ENCODE results near the gene NXPH1.

The NXPH1 gene

DNA sequence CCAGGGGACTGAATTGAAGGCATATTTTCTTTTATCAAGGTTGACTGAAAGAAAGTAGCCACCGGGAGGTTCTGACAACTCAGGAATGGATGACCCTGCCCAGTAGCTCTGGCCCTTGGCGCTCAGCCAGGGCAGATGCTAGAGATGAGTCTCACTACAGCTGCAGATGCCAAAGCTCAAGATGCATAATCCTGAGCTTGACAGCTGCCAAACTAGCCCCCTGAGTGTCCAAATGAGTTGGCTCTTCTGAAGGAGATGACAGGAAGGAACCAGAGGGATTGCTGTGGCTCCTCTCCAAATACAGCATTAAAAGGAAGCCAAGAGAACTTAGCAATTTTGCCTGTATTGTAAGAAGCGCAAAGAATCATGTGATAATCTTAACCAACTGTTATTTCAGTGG, 78.4 kb downstream of the NXPH1 start:
- no peak for DNase-seq

DNA sequence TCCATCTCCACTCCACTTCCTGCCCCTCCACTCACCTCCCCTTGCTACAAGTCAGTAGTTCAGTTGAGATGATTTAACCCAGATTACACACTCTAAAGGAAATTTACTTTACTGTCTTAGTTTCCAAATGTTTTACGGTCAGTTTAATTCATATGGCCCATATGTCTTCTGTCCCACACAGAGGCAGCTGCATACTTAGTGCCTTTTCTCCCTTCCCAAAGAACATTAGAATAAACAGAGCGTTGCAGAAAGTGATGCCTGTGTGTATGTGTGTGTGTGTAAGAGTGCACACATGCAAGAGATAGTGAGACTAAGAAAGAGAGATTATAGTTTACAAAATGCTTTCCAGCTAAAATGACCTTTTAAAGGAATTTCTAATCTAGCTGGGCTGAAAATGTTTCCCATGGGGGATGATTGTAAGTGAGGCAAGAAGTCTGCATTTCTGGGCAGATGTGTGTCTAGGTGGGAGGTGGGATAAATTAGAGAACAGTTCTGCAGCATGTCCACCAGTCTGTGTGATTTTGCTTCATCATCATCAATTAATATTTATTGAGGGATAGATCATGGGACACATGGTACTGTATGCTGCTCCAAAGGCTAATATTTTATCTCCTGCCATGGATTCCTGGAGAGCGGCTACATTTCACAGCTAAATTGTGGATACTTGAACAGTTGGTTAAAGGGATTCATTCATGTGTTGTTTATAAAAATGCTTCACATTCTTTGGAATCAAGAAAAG, 81.5 kb downstream of the NXPH1 start:
- DNase-seq: no peak

GRCh38 chr7:8515640-8516185, 82.3 kb downstream of the NXPH1 start:
- DNase-seq: no peak

GRCh38 chr7:8516976-8517375, 83.6 kb downstream of the NXPH1 start:
- no peak for DNase-seq

DNA sequence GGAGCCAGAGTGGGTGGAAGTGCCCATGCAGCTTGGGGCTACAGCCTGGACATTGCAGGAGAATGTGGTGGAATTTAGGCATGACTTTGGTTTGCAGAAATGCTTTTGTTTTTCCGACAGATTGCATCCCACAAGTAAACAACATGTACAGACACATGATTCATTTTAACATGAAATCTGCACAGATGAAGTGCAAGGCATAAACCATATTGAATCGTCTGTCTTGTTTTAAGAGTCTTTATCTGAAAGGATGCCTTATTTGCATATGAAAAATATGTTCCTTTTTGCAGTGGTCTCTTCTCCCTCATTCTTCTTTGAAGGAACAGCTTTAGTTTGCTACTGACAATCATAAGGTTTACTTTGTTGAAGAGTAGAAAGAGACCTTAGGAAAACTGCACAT, 94.9 kb downstream of the NXPH1 start:
- DNase-seq: no peak

DNA sequence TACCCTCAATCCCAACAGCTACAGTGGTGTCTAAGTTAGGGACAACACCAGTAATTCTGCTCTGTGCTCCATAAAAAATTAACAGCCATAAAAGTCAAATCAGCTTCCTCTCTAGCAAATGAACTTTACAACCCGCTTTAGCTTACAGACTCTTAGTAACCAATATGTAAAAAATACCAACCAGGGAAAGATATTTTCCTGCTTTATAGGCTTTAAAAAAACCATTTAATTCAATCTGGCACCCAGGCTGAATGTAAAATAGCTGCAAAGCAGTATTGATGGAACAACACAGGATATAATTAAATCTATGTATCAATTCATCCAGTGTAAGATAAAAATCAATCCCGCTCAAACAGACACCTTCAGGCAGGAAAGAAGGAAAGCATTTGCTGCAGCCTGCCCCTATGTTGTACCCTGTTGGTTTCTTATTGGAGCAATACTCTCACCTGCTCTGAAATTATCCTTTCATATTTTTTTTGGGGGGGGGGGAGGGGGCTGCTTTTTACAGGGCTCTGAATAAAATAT, 98.6 kb downstream of the NXPH1 start:
- no peak for DNase-seq

DNA sequence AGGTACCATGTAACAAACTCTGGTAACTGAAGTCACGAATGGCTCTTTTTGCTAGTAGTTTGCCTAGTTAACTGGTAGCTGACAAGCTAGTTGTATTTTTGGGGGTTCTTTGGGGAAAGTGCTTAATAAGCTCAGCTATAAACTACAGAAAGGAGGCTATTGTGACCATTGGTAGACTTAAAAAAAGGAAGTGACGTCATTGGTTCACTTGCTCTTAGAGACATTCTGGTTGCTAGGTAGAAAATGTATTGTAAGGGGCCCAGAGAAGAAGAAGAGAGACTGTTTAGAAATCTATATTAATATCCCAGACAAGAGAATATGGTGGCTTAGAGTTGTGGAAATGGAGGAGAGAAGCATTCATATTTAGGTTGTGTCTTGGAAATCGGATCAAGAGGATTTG, 103.0 kb downstream of the NXPH1 start:
- no peak for DNase-seq

GRCh38 chr7:8549046-8549445, 115.6 kb downstream of the NXPH1 start:
- no peak for DNase-seq

DNA sequence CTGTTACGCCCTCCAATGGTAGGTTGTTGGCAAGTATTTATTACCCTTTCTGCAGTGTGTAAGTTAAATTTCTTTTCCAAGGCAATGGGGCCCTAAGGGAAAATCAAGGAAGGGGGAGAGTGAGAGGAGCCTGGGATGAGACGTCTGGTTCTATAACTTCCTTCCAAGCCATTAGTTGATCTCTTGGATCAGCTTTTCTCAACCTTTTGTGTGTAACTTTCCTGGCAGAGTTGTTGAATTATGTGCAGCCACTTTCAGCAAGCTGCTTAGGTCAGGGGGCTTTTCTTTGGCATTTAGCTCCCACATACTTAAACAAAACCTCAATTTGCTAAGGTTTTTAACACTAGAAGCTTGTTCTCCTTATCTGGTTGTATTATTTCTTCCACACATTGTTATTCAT, 127.1 kb downstream of the NXPH1 start:
- no peak for DNase-seq

DNA sequence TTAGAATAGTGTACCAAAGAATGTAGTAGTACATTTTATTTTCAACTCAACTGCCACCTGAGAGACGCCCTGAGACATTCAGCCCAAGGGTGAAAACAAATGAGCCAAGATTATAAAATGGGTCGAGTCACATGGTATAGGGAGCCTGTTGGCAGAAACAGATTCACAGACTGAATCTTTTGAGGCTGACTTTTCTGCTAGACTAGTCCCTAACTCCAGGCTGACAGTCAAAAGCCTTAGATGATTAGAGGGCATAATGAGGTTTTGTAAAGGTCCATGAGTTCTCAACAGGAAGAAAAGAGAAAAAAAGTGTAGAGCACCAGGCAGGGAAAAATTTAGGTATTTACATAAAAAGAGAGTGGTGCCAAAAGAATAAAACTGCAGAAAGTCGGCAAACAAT, 128.0 kb downstream of the NXPH1 start:
- no peak for DNase-seq

DNA sequence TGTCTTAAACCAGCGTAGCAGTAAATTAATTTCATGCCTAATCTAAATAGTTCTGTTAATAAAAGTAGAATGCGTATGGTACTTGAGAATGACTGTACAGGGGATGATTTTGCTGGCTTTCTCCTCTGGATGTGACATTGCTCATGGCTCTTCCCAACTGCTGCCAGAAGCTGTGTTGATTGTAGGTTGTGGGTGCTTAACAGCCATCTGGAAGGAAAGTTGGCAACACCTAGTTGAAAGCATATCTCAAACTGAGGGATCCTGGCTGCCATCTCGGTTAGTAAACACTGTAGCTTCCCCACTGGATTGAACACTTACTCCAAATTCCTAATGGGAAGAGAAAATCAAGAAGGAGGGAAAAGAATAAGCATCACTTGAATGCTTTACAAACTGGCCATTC, 130.9 kb downstream of the NXPH1 start:
- DNase-seq: no peak

GRCh38 chr7:8566016-8566415, 132.6 kb downstream of the NXPH1 start:
- DNase-seq: no peak

DNA sequence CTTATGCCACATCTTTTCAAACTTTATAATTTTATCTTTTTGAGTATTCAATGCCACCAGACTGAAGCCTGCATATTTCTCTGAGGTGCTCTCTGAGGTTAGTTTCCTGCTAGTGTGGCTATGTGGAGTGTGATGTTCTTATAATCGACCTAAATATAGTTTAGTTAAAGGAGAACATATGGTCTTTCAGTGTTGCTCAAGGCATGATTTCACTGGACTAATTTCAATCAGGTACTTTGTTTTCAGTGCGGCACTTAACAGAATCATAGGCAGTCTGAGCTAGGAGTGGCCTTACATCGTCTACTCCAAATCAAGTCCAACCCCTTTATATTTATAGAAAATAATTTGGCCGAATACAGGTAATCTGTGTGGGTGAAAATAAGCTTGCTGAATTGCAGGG, 134.2 kb downstream of the NXPH1 start:
- no peak for DNase-seq

GRCh38 chr7:8579661-8580194, 146.3 kb downstream of the NXPH1 start:
- DNase-seq: no peak

DNA sequence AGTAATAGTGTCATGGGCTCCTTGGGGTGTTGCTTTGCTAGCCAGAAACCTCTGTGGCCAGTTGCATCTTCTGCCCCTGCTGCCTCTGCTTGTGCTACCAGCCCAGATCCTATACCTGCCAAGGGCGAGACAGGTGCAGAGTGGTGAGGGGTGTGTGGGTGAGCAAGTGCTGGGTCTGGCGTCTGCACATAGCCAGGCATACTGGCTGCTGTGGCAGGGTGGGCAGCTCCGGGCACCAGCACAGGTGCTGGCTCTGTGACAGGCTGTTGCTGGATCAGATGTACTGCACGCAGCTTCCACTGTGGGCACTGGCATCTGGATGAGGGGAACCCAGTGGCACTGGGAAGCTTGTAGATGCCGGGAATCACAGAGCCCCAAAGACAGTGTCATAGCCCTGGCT, 148.4 kb downstream of the NXPH1 start:
- DNase-seq: no peak

DNA sequence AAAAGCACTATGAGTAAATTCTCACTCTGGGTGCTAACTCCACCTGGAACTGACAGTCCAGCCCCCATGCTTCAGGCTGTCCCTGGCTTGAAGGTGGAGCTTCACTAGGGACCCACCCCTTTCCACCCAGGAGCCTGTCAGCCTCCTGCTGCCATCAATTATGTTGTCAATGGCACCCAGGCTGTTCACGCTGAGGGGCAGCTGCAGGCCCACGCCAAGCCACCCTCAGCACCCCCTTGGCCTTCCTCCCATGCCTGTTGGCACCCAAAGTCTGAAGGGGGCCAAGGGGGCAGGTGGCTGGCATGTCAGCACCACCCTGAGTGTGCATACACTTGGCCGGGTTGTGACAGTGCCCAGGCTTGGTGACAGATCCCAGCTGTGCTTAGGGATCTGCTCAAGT, 149.3 kb downstream of the NXPH1 start:
- DNase-seq: no peak

GRCh38 chr7:8585591-8585990, 152.2 kb downstream of the NXPH1 start:
- no peak for DNase-seq

- no peak for DNase-seq
Measured at GRCh38 chr7:8590225-8590624, 156.8 kb downstream of the NXPH1 start.

GRCh38 chr7:8590791-8591190, 157.4 kb downstream of the NXPH1 start:
- DNase-seq: no peak

DNA sequence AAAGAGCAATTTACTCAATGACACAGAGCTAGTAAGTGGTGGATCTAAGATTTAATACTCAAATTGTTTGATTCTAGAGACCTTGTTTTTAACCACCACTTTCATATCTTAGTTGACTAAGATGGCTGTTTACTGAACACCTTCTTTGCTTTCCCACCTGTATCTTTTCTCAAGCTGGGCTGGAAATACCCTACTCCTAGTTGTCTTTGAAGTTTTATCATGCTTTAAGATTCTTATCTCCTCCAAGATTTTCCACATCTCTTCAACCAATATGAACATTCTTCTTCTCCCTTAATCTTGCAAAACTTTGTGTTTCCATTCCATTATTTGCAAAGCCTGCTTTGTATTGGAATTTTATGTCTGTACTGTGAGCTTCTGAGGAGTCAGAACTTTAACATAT, 157.9 kb downstream of the NXPH1 start:
- DNase-seq: no peak

DNA sequence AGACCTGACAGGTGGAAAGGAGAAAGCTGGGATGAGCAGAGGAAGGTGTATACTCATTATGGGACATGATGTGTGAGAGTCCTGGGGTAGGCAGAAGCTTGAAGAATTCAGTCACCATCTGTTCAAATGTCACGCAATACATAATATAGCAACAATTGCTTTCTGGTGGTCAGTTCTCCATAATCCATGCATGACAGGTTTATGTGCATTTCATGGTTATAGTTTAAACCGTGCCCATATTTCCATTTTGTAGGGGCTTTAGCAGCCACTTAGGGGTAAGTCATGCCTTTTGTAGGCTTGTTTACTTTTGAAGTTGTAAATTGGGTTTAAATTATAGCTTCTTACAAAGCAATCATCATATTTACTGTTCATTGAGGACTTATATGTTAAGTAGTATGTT, 158.8 kb downstream of the NXPH1 start:
- DNase-seq: no peak

GRCh38 chr7:8594115-8594514, 160.7 kb downstream of the NXPH1 start:
- no peak for DNase-seq

DNA sequence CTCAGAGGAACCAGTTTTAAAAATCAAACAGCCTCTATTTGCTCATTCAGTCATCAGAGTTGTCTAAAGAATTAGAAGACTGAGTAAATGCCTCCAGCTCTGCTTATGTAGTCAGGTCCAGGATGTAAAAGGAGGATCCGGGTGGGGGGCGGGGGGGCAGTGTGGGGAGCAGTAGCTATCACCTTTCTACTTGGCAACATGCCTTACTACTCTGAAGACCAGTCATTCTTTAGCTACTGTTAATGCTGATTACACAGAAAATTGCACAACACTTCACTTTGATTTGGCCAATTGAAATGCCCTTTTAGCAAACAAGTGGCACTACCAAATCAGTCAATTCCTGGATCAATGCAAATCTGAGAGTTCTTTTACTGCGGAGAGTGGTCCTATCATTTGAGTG, 164.2 kb downstream of the NXPH1 start:
- no peak for DNase-seq

DNA sequence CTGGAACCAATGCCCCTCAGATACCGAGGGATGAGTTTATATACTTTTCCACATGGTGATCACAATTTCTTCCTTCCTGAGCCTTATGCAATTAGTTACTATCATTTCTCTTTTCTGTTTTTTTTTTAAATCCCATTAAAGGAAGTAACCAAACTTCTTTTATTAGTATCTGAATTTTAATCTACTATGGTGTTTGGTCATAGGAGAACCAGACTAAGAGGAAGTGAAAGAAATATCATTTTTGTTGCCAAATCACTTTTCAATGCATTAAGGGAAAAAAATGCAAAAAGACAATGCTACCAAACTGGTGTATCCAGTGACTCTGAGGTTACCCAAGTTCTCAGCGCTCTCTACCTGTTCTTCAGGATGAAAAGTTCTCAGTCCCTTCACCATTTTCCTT, 167.7 kb downstream of the NXPH1 start:
- no peak for DNase-seq

- no peak for DNase-seq
Measured at GRCh38 chr7:8605221-8605620, 171.8 kb downstream of the NXPH1 start.
